IPS-18c (cell line): ENCODE measurements around the gene SLC25A44.
"Not testable (repeated sequence)": the region's sequence is repeated elsewhere in the genome, so short reads cannot be mapped to it uniquely, and the experiment has no call there.

Experiments
- H3K4me3 ChIP-seq: 2 replicates; pipeline ENCODE4 v1.7.0; 2013; ENCODE audit warnings: low read depth, mild to moderate bottlenecking, low read length, moderate library complexity; ENCODE audit not compliant: insufficient read depth
- H3K9me3 ChIP-seq: one replicate; pipeline ENCODE4 v1.6.1; 2013; ENCODE audit warnings: mild to moderate bottlenecking, low read length, moderate library complexity; ENCODE audit not compliant: control insufficient read depth, insufficient read depth

SLC25A44 gene

DNA sequence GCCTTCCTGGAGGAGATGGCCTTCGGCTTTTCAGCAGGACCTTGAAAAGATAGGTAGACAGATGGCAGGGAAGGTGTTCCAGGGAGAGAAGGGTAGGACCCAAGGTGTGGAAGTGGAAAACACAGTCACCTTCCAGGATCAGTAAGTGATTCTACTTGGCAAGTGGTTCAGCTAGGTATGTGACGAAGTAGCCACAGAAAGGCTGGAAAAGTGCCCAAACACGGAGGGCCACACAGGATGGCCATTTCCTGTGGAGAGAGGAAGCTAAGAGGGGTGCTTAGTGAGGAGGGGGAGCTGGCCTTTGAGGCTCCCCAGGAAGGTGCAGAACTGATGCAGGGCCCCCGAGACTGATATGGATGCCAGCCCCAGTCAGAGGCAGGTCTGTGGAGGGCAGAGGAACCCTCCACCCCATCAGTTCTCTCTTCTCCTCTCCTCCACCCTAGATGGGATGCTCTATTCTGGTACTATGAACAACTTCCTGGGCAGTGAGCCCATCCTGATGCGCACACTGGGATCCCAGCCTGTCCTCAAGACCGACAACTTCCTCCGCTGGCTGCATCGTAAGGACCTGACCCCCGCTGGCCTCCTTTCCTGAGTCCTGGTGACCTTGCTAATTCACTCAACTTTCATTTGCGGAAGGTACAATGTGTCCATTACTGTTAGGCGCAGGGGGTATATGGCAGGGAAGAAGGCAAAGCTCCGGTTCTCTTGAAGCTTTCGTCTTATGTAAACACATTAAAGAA, 33.7 kb upstream of the SLC25A44 start:
- H3K9me3 ChIP-seq = peaks cover 2% of the 10 kb centered on the region
- peak overlapping the region; percentile 42; the same call in 1 of the 2 replicates for H3K4me3 ChIP-seq

DNA sequence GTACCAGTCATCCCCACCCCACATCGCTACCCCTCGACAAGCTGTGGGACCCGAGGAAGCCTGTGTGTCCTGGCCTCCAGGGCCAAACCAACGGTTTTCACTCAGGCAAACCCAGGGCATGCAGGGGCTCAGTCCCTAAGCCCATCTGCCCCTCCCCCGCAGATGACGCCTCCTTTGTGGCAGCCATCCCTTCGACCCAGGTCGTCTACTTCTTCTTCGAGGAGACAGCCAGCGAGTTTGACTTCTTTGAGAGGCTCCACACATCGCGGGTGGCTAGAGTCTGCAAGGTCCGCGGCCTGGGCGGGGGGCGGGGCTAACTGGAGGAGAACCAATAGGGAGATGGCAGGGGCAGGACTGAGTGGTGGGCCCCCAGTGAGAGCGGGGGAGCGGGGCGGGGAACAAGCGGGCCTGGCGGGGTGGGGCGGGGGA, 33.1 kb upstream of the SLC25A44 start:
- Histone ChIP-seq H3K4me3 (peak overlapping the region; percentile 42; the same call in 1 of the 2 replicates), H3K9me3 (peaks cover 2% of the 10 kb centered on the region)

DNA sequence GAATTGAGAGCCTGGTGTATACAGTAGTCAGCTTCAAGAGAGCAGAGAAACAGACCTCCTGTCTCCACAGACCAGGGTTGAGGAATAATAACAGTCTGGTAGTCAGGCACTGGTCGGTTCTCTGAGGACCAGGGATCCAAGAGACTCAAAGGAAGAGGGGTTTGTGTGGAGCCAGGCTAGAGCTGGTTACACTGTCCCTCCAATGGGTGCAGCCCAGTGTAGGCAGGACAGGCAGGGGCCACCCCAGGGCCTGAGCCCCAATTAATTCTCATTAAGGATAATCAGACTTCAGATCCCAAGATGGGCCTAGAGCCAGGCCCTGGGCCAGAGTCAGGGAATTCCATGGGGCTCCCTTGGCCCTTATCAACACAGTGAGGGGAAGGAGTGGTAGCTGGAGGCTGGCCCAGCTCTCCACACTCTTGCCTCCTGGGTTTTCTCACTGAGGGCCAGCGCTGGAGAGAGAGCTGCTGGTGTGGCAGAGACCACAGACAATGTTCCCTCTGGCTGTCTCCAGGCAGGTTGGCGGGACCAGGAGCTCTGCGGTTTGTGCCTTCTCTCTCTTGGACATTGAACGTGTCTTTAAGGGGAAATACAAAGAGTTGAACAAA, 31.4 kb upstream of the SLC25A44 start:
- no peak overlapping the region for H3K4me3 ChIP-seq
- H3K9me3 ChIP-seq = peaks cover 2% of the 10 kb centered on the region

DNA sequence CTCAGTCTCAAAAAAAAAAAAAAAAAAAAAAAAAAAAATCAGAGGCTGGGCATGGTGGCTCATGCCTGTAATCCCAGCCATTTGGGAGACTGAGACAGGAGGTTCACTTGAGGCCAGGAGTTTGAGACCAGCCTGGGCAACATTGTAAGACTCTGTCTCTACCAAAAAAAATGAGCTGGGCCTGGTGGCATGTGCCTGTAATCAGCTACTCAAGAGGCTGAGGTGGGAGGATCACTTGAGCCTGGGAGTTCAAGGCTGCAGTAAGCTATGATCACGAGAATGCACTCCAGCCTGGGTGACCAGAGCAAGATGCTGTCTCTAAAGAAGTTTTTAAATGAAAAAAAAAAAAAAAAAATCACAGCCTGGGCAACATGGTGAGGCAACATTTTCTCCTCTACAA, 30.2 kb upstream of the SLC25A44 start:
- Histone ChIP-seq H3K4me3 (no peak overlapping the region), H3K9me3 (peaks cover 2% of the 10 kb centered on the region)

DNA sequence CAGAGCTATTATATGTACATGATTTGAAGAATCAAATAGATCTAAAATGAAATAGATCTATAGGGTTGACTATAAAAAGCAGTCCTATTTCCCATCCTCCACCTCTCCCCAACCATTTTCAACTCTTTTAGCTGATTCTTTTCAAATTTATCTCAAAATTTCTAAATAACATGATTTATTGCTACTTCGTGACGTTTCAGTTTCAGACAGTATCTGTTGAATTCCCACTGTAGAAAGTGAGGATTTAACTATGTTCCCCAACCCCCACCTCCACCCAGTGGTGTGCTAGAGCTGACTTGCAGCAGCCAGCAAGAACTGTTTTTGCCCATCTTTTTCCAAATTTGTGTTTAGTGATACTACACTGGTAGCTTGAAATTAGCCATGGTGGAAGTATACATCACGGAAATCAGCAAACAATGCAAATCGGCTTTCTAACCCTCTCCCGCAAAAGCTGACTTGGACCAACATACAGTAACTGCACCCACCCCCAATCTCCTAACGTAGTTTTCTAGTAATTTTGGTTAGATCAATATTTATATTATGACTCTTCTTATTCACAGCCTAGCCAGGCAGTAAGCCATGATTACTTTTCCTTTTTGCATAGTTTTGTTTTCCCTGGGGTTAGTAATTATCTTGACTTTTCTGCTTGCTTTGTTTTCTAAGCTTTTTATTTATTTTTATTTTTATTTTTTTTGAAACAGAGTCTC, 29.6 kb upstream of the SLC25A44 start:
- Histone ChIP-seq H3K4me3 (no peak overlapping the region), H3K9me3 (peaks cover 2% of the 10 kb centered on the region)

DNA sequence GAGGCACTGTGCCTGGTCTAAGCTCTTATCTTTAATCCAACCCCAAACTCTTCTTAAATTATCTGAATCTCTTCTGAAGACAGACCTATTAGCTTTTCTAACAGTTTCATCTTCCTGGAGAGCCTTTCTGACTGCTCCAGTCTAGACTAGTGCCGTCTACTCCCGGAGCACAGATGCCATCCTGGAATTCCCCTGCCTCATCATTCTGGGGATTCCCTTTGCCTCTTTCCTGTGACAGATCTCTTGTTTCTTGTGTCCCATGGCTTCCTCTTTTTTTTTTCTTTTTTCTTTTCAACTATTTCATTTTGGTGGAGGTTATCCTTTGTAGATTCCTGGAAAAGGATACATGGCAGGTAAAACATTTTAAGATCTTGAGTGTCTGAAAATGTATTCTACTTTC, 28.8 kb upstream of the SLC25A44 start:
- Histone ChIP-seq H3K9me3 (peaks cover 2% of the 10 kb centered on the region), H3K4me3 (no peak overlapping the region)

DNA sequence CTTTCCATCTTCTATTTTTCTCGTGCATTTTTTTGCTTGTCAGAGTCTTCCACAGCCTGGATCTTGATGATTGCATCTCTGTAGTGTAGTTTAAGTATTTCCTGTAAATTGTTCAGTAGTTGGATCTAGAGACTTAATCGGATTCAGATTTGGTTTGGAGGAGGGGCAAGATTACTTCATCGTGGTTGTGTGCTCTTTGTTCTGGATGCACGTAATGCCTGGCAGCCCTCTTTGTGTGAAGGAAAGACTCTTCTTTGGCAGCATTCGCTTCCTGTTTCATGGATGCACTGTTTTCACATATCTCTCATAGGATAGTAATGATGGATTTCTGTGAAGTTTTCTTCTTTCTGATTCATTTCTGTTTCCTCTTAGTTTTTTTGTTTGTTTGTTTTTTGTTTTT, 26.4 kb upstream of the SLC25A44 start:
- peaks cover 2% of the 10 kb centered on the region for H3K9me3 ChIP-seq
- no peak overlapping the region for H3K4me3 ChIP-seq

DNA sequence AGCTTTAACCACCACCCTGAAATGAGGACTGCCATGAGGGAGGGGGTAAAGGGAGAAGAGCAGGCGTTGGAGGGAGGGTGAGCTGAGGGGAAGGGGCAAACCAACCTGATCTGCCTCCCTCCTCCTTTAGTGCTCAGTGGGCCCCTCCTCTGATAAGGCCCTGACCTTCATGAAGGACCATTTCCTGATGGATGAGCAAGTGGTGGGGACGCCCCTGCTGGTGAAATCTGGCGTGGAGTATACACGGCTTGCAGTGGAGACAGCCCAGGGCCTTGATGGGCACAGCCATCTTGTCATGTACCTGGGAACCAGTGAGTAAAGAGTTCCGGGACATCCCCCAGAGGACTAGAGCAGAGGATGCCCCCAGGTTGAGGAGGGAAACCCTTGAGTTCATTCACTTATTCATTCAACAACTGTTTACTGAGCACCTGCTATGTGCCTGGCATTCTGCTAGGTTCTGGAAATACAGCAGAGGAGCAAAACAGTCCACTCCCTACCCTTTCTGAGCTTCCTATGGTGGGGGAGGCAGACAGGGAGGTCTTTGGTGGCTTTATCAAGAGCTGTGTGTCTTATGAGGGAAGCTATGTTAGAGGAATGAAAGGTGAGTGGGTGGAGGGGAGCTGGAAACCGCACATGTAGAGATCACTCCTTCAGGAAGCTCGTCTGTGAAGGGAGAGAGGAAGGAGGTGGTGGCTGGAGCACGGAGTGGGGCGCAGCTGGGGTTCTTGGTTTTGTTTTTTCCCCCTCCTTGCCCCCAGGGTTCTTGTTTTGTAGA, 21.0 kb upstream of the SLC25A44 start:
- Histone ChIP-seq H3K9me3 (no peaks in the 10 kb centered on the region), H3K4me3 (no peak overlapping the region)

DNA sequence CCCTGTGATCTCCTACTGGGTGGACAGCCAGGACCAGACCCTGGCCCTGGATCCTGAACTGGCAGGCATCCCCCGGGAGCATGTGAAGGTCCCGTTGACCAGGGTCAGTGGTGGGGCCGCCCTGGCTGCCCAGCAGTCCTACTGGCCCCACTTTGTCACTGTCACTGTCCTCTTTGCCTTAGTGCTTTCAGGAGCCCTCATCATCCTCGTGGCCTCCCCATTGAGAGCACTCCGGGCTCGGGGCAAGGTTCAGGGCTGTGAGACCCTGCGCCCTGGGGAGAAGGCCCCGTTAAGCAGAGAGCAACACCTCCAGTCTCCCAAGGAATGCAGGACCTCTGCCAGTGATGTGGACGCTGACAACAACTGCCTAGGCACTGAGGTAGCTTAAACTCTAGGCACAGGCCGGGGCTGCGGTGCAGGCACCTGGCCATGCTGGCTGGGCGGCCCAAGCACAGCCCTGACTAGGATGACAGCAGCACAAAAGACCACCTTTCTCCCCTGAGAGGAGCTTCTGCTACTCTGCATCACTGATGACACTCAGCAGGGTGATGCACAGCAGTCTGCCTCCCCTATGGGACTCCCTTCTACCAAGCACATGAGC, 17.2 kb upstream of the SLC25A44 start:
- Histone ChIP-seq H3K4me3 (no peak overlapping the region), H3K9me3 (no peaks in the 10 kb centered on the region)

DNA sequence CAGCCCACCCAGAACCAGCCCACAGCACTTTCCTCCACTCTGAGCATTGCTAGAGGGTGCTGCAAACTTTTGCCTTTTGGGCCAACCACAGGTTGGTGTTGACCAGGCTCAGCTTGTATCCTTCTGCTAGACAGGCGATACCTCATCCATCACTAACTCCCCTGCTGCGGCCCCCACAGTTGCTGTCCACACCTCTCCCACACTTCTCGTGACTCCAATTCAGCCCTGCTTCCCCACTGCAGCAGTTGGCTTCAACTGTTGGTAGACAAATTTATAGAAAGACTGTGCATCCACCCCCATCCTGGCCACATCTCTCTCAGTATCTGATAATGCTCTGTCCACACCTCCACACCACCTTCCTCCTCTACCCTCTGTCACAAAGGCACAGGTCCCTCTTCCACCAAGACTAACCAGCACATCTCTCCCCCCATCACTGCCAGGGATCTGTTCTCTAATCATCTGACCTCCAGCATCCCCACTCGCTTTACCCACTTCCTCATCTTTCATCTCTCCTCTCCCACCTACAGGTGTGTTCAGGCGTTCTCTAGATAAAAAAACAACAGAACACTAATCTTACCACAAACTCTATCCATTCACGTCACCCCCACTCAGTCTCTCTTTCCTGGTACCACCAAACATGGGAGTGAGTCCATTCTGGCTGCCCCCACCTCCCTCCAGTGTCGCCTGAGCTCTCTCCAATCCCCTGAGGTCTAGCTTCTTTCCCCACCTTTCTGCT, 15.8 kb upstream of the SLC25A44 start:
- Histone ChIP-seq H3K9me3 (no peaks in the 10 kb centered on the region), H3K4me3 (no peak overlapping the region)

DNA sequence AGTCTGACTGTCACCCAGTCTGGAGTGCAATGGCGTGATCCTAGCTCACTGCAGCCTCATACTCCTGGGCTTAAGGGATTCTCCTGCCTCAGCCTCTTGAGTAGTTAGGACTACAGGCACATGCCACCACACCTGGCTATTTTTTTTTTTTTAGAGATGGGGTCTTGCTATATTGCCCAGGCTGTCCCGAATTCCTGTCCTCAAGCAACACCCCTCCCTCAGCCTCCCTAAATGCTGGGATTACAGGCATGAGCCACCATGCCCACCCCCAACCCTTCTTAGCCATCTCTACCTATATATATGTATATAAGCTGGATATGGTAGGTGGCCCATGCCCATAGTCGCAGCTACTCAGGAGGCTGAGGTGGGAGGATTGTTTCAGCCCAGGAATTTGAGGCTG, 13.4 kb upstream of the SLC25A44 start:
- no peak overlapping the region for H3K4me3 ChIP-seq
- H3K9me3 ChIP-seq = no peaks in the 10 kb centered on the region

DNA sequence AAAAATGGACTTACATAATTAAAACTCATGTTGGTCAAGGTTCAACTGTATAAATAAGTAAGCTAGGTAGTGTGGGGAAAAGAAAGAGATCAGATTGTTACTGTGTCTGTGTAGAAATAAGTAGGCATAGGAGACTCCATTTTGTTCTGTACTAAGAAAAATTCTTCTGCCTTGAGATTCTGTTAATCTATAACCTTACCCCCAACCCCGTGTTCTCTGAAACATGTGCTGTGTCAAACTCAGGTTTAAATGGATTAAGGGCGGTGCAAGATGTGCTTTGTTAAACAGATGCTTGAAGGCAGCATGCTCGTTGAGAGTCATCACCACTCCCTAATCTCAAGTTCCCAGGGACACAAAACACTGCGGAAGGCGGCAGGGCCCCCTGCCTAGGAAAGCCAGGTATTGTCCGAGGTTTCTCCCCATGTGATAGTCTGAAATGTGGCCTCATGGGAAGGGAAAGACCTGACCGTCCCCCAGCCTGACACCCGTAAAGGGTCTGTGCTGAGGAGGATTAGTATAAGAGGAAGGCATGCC, 12.4 kb upstream of the SLC25A44 start:
- not testable (repeated sequence) for H3K4me3 ChIP-seq, H3K9me3 ChIP-seq

DNA sequence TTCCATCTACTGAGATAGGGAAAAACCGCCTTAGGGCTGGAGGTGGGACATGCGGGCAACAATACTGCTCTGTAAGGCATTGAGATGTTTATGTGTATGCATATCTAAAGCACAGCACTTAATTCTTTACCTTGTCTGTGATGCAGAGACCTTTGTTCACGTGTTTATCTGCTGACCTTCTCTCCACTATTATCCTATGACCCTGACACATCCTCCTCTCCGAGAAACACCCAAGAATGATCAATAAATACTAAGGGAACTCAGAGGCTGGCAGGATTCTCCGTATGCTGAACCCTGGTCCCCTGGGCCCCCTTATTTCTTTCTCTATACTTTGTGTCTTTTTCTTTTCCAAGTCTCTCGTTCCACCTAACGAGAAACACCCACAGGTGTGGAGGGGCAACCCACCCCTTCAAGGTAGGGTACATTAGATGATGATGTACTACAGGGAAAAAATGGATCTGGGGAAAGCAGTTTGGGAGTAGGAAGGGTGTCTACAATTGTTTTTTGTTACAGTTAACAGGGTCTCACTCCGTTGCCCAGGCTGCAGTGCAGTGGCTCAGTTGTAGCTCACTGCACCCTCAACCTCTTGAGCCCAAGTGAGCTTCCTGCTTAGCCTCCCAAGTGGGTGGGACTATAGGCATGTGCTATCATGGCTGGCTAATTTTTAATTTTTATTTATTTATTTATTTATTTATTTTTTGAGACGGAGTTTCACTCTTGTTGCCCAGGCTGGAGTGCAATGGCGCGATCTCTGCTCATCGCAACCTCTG, 11.7 kb upstream of the SLC25A44 start:
- not testable (repeated sequence) for H3K9me3 ChIP-seq, H3K4me3 ChIP-seq

DNA sequence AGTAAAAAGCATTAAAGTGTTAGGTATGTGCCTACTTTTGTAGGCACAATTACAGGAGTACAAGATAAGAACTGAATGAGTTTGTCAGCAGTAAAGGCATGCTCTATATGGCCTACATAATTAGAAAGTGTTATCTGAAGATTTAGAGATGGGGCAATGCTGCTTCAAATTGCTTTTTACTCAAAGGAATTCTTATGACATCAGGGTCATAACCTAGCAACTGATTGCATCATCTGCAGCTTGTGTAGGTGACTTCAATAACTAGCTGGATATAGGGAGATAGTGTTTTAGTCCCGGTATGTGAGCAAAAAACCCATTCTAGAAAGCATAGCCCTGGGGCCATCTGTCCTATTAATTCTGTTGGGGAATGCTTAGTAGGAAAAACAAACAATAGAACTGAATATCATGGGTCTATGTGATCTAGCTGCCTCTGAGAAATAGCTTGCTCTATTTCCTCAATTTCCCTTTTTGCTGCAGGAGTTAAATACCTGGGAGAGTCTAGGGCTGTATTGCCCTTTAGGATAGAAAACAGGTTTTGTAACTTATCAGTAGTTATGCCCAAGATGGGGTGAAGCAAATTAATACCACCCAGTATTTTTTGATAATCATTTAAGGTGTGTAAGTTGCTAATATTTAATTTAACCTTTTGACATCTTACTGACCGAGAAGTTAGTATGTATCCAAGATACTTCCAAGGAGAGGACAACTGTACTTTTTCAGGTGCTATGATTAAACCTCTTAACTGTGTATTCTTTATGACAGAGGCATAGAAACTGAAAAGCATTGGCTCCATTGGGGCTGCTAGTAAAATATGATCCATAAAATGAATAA, 7.3 kb upstream of the SLC25A44 start:
- not testable (repeated sequence) for H3K9me3 ChIP-seq, H3K4me3 ChIP-seq

DNA sequence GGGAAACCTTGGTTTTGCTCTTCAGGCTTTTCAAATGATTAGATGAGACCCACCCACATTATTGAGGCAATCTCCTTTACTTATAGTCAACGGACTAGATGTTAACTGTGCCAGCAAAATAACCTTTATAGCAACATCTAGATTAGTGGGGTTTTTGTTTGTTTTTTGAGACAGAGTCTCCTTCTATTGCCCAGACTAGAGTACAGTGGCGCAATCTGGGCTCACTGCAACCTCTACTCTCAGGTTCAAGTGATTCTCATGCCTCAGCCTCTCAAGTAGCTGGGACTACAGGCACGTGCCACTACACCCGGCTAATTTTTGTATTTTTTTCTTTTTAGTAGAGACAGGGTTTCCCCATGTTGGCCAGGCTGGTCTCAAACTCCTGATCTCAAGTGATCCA, 3.6 kb upstream of the SLC25A44 start:
- not testable (repeated sequence) for H3K4me3 ChIP-seq, H3K9me3 ChIP-seq
